ENCODE results near the gene GRPEL1.
A peak's percentile ranks its signal among the peaks of the same experiment; 100 is the strongest.

The GRPEL1 gene

DNA sequence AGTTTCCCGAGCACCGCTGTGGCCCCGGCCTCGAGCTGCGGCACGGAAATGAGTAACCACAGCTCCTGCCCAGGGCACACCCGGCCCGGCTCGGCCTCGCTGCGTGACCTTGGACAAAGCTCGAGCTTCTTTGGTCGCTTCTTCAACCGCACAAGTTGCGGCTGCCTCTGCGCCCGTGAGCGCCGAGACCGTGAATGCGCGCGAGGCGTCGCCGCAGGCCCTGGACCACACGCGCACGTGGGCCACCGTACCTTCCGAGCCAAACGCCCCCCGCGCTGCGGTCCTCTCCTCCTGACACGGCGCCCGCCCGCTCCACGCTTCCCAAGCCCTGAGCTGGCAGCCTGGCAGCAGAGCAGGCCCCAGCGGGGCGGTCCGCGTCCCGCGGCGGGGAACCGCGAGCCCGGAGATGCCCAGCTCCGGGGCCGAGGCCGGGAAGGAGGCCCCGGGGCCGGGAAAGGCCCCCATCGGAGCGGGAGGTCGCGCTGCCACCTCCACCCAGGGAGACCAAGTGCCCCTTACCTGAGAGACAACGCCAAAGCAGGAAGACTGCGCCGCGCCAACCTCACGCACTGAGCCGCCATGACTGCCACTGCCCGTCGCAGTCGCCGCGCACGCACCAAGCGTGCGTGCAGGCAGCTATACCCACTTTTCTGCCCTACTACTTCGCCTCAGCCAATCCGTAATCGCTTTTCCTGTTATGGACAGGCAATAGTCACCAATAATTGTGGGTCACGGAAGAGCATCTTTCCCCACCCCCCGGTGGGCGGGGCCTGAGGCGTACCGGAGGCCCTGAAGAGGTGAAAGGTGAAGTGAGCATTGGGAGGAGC is at the start of gene GRPEL1 (continued):
- TF ChIP-seq, protein P1, sequence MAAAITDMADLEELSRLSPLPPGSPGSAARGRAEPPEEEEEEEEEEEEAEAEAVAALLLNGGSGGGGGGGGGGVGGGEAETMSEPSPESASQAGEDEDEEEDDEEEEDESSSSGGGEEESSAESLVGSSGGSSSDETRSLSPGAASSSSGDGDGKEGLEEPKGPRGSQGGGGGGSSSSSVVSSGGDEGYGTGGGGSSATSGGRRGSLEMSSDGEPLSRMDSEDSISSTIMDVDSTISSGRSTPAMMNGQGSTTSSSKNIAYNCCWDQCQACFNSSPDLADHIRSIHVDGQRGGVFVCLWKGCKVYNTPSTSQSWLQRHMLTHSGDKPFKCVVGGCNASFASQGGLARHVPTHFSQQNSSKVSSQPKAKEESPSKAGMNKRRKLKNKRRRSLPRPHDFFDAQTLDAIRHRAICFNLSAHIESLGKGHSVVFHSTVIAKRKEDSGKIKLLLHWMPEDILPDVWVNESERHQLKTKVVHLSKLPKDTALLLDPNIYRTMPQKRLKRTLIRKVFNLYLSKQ (tag by site-specific recombination; IDR thresholded peaks at IDR 0.05; ENCODE audit: borderline replicate concordance): no peak
- no peak for TF ChIP-seq ZNF146 (tag by site-specific recombination; IDR thresholded peaks at IDR 0.05)
- no peak for TF ChIP-seq ZNF350 (tag by site-specific recombination; IDR thresholded peaks at IDR 0.05)
- no peak for TF ChIP-seq ZNF48 (tag by site-specific recombination; IDR thresholded peaks at IDR 0.05)
- no peak for TF ChIP-seq ZNF211 (tag by site-specific recombination; IDR thresholded peaks at IDR 0.05; ENCODE audit: low read depth)
- TF ChIP-seq WT1 (tag by site-specific recombination; IDR thresholded peaks at IDR 0.05): no peak
- no peak for TF ChIP-seq PRDM1 (tag by site-specific recombination; IDR thresholded peaks at IDR 0.05)
- no peak for TF ChIP-seq ZNF830 (tag by site-specific recombination; IDR thresholded peaks at IDR 0.05; ENCODE audit: low read depth)
- TF ChIP-seq ZBTB17 (tag by site-specific recombination; IDR thresholded peaks at IDR 0.05): no peak
- TF ChIP-seq ZNF37A (tag by site-specific recombination; IDR thresholded peaks at IDR 0.05): no peak
- no peak for TF ChIP-seq ZNF423 (tag by site-specific recombination; IDR thresholded peaks at IDR 0.05)
- TF ChIP-seq ZNF394 (tag by site-specific recombination; IDR thresholded peaks at IDR 0.05; ENCODE audit: borderline replicate concordance): no peak
- TF ChIP-seq, protein P2, sequence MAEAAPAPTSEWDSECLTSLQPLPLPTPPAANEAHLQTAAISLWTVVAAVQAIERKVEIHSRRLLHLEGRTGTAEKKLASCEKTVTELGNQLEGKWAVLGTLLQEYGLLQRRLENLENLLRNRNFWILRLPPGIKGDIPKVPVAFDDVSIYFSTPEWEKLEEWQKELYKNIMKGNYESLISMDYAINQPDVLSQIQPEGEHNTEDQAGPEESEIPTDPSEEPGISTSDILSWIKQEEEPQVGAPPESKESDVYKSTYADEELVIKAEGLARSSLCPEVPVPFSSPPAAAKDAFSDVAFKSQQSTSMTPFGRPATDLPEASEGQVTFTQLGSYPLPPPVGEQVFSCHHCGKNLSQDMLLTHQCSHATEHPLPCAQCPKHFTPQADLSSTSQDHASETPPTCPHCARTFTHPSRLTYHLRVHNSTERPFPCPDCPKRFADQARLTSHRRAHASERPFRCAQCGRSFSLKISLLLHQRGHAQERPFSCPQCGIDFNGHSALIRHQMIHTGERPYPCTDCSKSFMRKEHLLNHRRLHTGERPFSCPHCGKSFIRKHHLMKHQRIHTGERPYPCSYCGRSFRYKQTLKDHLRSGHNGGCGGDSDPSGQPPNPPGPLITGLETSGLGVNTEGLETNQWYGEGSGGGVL (tag by site-specific recombination; IDR thresholded peaks at IDR 0.05): no peak
- TF ChIP-seq, protein P3, sequence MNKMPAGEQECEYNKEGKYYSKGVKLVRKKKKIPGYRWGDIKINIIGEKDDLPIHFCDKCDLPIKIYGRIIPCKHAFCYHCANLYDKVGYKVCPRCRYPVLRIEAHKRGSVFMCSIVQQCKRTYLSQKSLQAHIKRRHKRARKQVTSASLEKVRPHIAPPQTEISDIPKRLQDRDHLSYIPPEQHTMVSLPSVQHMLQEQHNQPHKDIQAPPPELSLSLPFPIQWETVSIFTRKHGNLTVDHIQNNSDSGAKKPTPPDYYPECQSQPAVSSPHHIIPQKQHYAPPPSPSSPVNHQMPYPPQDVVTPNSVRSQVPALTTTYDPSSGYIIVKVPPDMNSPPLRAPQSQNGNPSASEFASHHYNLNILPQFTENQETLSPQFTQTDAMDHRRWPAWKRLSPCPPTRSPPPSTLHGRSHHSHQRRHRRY (tag by site-specific recombination; IDR thresholded peaks at IDR 0.05): no peak
- TF ChIP-seq, protein P4, sequence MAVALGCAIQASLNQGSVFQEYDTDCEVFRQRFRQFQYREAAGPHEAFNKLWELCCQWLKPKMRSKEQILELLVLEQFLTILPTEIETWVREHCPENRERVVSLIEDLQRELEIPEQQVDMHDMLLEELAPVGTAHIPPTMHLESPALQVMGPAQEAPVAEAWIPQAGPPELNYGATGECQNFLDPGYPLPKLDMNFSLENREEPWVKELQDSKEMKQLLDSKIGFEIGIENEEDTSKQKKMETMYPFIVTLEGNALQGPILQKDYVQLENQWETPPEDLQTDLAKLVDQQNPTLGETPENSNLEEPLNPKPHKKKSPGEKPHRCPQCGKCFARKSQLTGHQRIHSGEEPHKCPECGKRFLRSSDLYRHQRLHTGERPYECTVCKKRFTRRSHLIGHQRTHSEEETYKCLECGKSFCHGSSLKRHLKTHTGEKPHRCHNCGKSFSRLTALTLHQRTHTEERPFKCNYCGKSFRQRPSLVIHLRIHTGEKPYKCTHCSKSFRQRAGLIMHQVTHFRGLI (tag by site-specific recombination; IDR thresholded peaks at IDR 0.05): no peak
- TF ChIP-seq ZNF549 (tag by site-specific recombination; IDR thresholded peaks at IDR 0.05): no peak
- no peak for TF ChIP-seq ZNF121 (tag by site-specific recombination; IDR thresholded peaks at IDR 0.05)
- 0 out of 2 replicates have a peak, but pooled peaks have one; percentile 58 for TF ChIP-seq ZSCAN30 (tag by site-specific recombination; IDR thresholded peaks at IDR 0.05)
- TF ChIP-seq, protein P5, sequence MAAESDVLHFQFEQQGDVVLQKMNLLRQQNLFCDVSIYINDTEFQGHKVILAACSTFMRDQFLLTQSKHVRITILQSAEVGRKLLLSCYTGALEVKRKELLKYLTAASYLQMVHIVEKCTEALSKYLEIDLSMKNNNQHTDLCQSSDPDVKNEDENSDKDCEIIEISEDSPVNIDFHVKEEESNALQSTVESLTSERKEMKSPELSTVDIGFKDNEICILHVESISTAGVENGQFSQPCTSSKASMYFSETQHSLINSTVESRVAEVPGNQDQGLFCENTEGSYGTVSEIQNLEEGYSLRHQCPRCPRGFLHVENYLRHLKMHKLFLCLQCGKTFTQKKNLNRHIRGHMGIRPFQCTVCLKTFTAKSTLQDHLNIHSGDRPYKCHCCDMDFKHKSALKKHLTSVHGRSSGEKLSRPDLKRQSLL (tag by site-specific recombination; IDR thresholded peaks at IDR 0.05): no peak

DNA sequence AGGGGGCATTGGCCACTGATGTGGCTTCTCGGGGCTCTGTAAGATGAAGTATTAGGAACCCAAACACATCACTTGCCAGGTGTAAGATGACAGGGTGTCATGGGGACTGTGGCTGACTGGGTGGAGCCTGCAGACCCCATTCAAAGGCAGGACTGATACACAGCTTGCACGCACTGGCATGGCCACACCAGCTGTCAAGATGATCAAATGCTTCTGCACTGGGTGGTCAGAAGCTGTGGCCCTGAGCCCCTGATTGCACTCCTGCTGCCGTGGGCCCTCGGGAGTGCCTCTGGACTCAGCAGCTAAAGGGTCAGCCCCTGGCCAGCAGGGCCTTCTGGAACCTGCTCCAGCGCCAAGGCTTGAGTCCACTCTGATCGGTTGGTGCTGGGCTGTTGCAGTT is 48.8 kb upstream of the GRPEL1 start:
- no peaks in the 10 kb centered on the region for H3K36me3 ChIP-seq (ENCODE audit: control insufficient read depth in 2 of 2, insufficient read depth in 1 of 2, low read length in 2 of 2)
- no peaks in the 10 kb centered on the region for H3K4me1 ChIP-seq (ENCODE audit: control insufficient read depth, insufficient read depth, low read length)
- ChIA-PET POLR2A (no interaction called here), CTCF (interaction anchor here (0.9 kb wide), 1 partner anchor 15 kb away, joined by 4 read pairs; no protein-coding TSS in a partner anchor)
- H3K27ac ChIP-seq (ENCODE audit: extremely low read depth, low read depth, low read length): no peak overlapping the region
- H3K4me3 ChIP-seq (ENCODE audit: low read depth, low read length): no peak overlapping the region
- H3K9me3 ChIP-seq (ENCODE audit: control insufficient read depth, insufficient read depth, low read depth, low read length): no peaks in the 10 kb centered on the region
- no peak for TF ChIP-seq KLF7 (tag by site-specific recombination; IDR thresholded peaks at IDR 0.05; ENCODE audit: borderline replicate concordance)
- TF ChIP-seq SETDB1 (IDR thresholded peaks at IDR 0.05; ENCODE audit: insufficient read length, low read length): no peak
- TF ChIP-seq ZNF629 (tag by site-specific recombination; IDR thresholded peaks at IDR 0.05): no peak
- TF ChIP-seq, protein P6, sequence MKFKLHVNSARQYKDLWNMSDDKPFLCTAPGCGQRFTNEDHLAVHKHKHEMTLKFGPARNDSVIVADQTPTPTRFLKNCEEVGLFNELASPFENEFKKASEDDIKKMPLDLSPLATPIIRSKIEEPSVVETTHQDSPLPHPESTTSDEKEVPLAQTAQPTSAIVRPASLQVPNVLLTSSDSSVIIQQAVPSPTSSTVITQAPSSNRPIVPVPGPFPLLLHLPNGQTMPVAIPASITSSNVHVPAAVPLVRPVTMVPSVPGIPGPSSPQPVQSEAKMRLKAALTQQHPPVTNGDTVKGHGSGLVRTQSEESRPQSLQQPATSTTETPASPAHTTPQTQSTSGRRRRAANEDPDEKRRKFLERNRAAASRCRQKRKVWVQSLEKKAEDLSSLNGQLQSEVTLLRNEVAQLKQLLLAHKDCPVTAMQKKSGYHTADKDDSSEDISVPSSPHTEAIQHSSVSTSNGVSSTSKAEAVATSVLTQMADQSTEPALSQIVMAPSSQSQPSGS (tag by site-specific recombination; IDR thresholded peaks at IDR 0.05; ENCODE audit: low read depth): no peak
- TF ChIP-seq, protein P7, sequence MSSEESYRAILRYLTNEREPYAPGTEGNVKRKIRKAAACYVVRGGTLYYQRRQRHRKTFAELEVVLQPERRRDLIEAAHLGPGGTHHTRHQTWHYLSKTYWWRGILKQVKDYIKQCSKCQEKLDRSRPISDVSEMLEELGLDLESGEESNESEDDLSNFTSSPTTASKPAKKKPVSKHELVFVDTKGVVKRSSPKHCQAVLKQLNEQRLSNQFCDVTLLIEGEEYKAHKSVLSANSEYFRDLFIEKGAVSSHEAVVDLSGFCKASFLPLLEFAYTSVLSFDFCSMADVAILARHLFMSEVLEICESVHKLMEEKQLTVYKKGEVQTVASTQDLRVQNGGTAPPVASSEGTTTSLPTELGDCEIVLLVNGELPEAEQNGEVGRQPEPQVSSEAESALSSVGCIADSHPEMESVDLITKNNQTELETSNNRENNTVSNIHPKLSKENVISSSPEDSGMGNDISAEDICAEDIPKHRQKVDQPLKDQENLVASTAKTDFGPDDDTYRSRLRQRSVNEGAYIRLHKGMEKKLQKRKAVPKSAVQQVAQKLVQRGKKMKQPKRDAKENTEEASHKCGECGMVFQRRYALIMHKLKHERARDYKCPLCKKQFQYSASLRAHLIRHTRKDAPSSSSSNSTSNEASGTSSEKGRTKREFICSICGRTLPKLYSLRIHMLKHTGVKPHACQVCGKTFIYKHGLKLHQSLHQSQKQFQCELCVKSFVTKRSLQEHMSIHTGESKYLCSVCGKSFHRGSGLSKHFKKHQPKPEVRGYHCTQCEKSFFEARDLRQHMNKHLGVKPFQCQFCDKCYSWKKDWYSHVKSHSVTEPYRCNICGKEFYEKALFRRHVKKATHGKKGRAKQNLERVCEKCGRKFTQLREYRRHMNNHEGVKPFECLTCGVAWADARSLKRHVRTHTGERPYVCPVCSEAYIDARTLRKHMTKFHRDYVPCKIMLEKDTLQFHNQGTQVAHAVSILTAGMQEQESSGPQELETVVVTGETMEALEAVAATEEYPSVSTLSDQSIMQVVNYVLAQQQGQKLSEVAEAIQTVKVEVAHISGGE (tag by site-specific recombination; conservative IDR thresholded peaks at IDR 0.05; ENCODE audit: low read depth): no peak

All from HEK293 (cell line).